ENCODE results near the gene HTR5A. TPM values are rescaled to one million over a fixed set of nuclear protein-coding genes. Genes with fewer than 3 reads are reported as not detected.

HTR5A gene
- total RNA-seq, 1 experiment from 2014 or later: not detected

DNA sequence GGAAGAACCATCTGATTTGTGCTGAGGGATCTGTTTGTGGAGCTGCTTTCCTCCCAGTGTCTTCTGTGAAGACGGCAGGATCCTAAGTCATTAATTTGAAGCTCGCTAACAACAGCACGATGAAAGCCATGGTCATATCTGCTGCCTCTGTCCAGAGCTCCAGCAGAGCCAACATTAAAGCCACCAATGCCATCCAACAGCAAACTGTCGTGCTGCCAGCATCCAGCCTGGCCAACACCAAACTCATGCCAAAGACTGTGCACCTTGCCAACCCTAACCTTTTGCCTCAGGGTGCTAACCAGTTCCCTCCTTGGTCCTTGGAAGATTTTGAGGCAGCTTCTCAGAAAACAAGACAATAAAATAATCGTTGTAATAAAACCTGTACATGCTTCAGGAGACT is 36.2 kb downstream of the HTR5A start:
- 0 out of 2 replicates have a peak, but pooled peaks cover 19% of the 10 kb centered on the region for H3K27me3 ChIP-seq (replicated peaks)
- DNase-seq (ENCODE audit: low read depth in 1 of 2, low spot score in 2 of 2): no peak

DNA sequence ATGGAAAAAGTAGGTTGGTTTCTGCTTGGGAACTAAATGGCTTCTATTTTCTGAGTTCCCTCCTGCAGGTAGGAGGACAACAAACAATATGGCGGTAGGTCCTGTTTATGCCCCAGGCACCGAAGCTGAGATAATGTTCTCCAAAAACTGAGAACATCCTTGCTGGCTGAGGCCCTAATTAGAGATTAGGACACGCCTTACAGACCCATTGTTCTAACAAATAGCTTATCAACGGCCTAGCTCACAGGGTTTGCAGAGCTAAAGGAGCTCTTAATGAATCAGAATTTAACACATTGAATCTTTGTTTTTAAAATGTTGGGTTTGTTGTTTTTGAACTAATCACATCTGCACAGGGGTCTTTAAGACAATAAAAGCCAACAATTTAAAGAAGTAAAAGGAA is 37.0 kb downstream of the HTR5A start:
- DNase-seq (ENCODE audit: low read depth in 1 of 2, low spot score in 2 of 2): no peak
- Histone ChIP-seq H3K36me3 (no peaks in the 10 kb centered on the region), H3K9me3 (replicated peaks) (no peaks in the 10 kb centered on the region), H3K27me3 (replicated peaks) (0 out of 2 replicates have a peak, but pooled peaks cover 19% of the 10 kb centered on the region), H3K4me1 (replicated peaks) (no peaks in the 10 kb centered on the region), H3K4me3 (no peak overlapping the region), H3K27ac (no peak overlapping the region)

More for the DNA sequence above, 36.2 kb downstream of the HTR5A start:
- Histone ChIP-seq H3K4me1 (replicated peaks) (no peaks in the 10 kb centered on the region), H3K27ac (no peak overlapping the region), H3K36me3 (no peaks in the 10 kb centered on the region), H3K4me3 (no peak overlapping the region), H3K9me3 (replicated peaks) (no peaks in the 10 kb centered on the region)

DNA sequence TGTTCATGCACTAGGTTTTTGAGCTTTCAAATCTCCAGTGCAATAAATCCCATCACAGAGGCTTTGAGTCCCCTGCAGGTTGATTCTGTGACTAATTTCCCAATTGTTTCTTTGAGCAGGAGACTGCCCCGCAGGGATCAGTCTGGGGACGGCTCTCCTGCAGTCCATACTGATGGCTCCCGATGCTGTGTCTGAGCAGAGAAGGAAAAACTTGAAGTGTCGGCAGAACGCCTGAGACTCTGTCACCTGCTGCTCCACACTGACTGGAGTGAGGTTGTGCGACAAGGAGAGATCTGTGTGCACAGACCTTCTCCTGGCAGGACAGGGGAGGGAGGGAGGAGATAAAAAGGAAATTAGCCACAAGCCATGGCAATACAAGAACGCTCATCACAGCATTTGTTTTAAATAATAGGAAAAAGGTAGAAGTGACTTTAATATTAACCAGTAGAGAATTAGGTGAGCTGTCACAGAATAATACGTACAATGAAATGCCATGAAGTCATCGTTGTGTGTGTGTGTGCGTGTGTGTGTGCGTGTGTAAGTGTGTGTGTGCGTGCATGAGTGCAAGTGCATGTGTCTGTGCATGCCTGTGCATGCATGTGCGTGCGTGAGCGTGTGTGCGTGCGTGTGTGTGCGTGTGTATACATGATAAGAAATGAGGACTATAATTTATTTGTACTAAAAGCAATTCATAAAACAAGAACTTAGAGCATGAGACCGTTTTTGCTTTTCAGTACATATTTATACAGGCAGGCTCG is 38.2 kb downstream of the HTR5A start:
- Histone ChIP-seq H3K9me3 (replicated peaks) (no peaks in the 10 kb centered on the region), H3K27me3 (replicated peaks) (peaks cover 19% of the 10 kb centered on the region; the same call in 1 of the 2 replicates), H3K4me1 (replicated peaks) (no peaks in the 10 kb centered on the region), H3K36me3 (no peaks in the 10 kb centered on the region), H3K4me3 (no peak overlapping the region), H3K27ac (no peak overlapping the region)
- no peak for DNase-seq (ENCODE audit: low read depth in 1 of 2, low spot score in 2 of 2)

DNA sequence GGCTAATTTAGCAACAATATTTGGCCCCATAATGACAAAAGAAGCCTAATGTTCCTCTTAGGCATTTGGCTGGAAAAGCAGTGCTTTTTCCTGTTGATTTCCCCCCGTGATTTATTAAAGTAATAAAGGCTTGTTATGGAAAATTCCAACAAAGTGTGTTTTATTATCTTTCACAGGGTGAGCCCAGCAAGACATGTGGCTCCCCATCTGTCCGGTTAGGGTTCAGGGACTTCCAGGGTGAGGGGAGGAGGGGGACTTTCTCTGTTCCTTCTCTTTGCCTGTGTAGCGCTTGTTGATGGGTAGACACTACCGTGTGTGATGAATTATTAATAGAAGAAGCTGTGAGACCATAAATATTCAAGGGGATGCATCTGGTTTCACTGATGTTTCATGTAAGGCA is 39.0 kb downstream of the HTR5A start:
- Histone ChIP-seq H3K9me3 (replicated peaks) (no peaks in the 10 kb centered on the region), H3K36me3 (no peaks in the 10 kb centered on the region), H3K27me3 (replicated peaks) (peaks cover 19% of the 10 kb centered on the region; the same call in 1 of the 2 replicates), H3K4me1 (replicated peaks) (no peaks in the 10 kb centered on the region), H3K27ac (no peak overlapping the region), H3K4me3 (no peak overlapping the region)
- no peak for DNase-seq (ENCODE audit: low read depth in 1 of 2, low spot score in 2 of 2)

DNA sequence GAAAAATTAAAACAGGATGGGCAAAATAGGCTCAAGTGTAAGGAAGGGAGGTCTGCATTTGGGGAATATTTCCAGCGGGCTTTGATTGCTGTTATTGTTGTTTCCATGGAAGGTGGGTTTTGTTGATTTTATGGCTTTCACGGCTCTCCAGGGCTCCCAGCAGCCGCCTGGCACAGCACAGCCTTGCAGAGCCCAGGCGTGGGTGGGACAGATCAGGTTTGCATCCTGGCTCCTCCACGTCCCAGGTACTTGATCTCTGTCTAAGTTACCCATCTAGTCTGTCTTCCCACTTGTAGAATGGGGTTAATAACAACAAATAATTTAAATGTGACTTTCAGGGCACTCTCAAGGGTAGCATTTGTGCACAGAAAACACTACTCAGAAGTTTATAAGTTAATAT is 45.2 kb downstream of the HTR5A start:
- Histone ChIP-seq H3K27ac (no peak overlapping the region), H3K4me1 (replicated peaks) (no peaks in the 10 kb centered on the region), H3K4me3 (no peak overlapping the region), H3K27me3 (replicated peaks) (peaks cover 5% of the 10 kb centered on the region), H3K9me3 (replicated peaks) (peaks cover 3% of the 10 kb centered on the region; the same call in 1 of the 2 replicates), H3K36me3 (no peaks in the 10 kb centered on the region)
- no peak for DNase-seq (ENCODE audit: low read depth in 1 of 2, low spot score in 2 of 2)

DNA sequence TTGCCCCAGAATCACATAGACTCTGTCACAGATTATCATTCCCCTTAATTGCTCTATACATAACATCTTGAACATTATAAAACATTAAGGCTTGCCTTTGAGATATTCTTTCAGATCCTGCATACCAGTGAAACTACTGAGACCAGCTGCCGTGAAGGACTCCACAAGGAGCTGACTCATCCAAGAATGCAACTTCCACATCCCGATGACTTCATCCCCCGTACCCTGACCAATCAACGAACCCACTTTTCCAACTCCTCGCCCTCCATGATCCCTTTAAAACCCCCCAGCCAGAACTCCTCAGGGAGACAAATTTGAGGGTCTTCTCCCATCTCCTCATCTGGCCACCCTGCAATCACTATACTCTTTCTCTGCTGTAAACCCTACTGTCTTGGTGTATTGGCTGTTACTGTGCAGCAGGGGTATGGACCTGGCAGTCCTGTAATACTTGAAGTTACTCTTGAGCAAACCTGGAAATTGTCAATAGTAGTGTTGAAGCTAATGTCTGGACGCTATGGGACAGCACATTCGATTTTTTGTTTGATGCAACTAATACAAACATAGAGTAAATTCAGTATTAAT is 49.8 kb downstream of the HTR5A start:
- Histone ChIP-seq H3K4me1 (replicated peaks) (no peaks in the 10 kb centered on the region), H3K27me3 (replicated peaks) (peaks cover 5% of the 10 kb centered on the region; the same call in 1 of the 2 replicates), H3K9me3 (replicated peaks) (peaks cover 3% of the 10 kb centered on the region; the same call in 1 of the 2 replicates), H3K27ac (no peak overlapping the region), H3K36me3 (no peaks in the 10 kb centered on the region), H3K4me3 (no peak overlapping the region)
- no peak for DNase-seq (ENCODE audit: low read depth in 1 of 2, low spot score in 2 of 2)

DNA sequence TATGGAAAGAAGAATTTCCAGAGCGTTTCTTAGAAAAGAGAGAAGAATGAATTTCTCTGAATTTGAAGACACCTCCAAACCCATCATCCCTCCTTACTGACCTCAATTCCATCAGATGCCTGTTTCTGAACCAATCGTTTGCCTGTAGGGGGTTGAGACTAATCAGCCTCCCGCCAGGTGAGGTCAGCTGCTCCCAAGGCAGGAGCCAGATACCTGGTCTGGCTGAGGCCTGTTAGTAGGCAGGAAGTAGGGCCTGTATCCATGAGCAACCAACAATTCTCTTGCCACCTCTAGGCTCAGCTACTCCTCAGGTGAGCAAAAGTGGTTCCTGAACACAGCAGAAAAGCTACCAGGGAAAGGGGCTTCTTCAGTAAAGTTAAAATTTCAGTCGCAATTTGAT is 50.3 kb downstream of the HTR5A start:
- H3K27me3 ChIP-seq (replicated peaks): peaks cover 5% of the 10 kb centered on the region; the same call in 1 of the 2 replicates
- H3K9me3 ChIP-seq (replicated peaks): peaks cover 3% of the 10 kb centered on the region; the same call in 1 of the 2 replicates
- no peak overlapping the region for H3K27ac ChIP-seq
- no peaks in the 10 kb centered on the region for H3K36me3 ChIP-seq
- H3K4me3 ChIP-seq: no peak overlapping the region
- no peaks in the 10 kb centered on the region for H3K4me1 ChIP-seq (replicated peaks)
- no peak for DNase-seq (ENCODE audit: low read depth in 1 of 2, low spot score in 2 of 2)

DNA sequence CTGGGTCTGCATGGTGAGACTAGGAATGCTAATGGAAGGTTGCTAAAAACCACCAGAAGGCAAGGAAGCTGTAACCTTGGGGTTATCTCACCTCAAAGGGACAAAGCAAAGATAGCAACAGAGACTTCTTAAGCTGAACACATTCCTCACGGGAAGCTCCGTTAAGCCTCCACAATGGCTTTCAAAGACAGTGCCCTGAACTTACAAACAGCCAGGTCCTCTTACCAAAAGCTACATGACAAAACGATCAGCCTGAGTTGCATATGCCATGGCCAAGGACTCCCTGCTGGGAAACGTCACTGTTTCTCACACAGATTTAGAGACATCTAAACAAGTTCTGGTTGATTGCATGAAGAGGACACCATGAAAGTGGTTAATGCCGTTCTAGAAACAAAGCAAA is 52.7 kb downstream of the HTR5A start:
- Histone ChIP-seq H3K9me3 (replicated peaks) (peaks cover 3% of the 10 kb centered on the region; the same call in 1 of the 2 replicates), H3K27ac (no peak overlapping the region), H3K36me3 (no peaks in the 10 kb centered on the region), H3K27me3 (replicated peaks) (no peaks in the 10 kb centered on the region), H3K4me1 (replicated peaks) (no peaks in the 10 kb centered on the region), H3K4me3 (no peak overlapping the region)
- DNase-seq (ENCODE audit: low read depth in 1 of 2, low spot score in 2 of 2): no peak

DNA sequence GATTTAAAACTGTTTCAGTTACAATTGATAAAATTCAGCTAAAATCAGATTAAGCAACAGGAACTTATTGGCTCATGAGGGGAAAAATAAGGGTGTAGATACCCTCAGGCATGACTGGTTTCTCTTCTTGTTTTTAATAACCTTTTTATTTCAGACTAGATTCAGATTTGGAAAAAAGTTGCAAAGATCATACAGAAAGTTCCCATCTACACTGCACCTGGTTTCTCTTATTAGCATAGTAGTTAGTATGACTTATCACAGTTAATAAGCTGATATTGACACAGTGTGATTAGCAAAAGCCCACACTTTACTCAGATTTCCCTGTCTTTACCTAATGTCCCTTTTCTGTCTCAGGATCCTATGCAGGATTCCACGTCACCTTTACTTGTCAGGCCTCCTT is 53.3 kb downstream of the HTR5A start:
- Histone ChIP-seq H3K27me3 (replicated peaks) (no peaks in the 10 kb centered on the region), H3K27ac (no peak overlapping the region), H3K9me3 (replicated peaks) (peaks cover 3% of the 10 kb centered on the region; the same call in 1 of the 2 replicates), H3K4me1 (replicated peaks) (no peaks in the 10 kb centered on the region), H3K4me3 (no peak overlapping the region), H3K36me3 (no peaks in the 10 kb centered on the region)
- DNase-seq (ENCODE audit: low read depth in 1 of 2, low spot score in 2 of 2): no peak

DNA sequence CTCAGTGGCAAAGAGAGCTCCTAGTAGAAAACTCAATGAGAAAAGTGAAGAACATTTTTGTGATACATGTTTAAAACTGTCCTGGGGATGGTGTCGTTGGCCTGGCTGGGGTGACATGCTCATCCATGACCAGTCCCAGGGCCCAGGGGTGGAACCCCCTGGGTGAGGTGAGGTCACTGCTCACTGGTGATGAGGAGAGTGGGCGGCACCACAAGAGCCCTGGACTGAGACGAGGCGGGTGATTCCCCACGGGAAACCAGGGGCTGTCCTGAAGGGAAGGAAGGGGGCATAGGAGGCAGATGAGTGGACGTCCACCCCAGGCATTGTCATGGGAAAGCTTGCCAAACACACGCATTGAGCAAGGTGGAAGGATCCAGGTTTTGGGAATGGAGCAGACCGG is 54.6 kb downstream of the HTR5A start:
- no peak overlapping the region for H3K4me3 ChIP-seq
- H3K9me3 ChIP-seq (replicated peaks): peaks cover 3% of the 10 kb centered on the region; the same call in 1 of the 2 replicates
- DNase-seq (ENCODE audit: low read depth in 1 of 2, low spot score in 2 of 2): no peak
- no peak overlapping the region for H3K27ac ChIP-seq
- H3K4me1 ChIP-seq (replicated peaks): no peaks in the 10 kb centered on the region
- no peaks in the 10 kb centered on the region for H3K27me3 ChIP-seq (replicated peaks)
- no peaks in the 10 kb centered on the region for H3K36me3 ChIP-seq

DNA sequence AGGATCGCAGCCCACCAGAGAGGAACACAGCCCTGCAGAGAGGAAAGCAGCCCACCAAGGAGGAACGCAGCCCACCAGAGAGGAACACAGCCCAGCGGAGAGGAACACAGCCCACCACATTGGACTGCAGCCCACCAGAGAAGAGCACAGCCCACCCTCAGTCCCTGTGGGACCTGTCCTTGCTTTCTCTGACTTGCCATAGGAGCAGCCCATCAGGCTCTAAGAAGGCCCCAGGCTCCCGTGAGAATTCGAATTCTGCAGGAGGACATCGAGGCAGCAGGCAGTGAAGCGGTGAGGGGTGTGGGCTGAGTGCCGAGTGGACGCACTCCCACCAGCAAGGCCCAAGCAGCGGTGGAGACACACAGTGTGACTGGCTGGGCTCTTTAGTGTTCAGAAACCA is 59.1 kb downstream of the HTR5A start:
- no peak overlapping the region for H3K4me3 ChIP-seq
- DNase-seq (ENCODE audit: low read depth in 1 of 2, low spot score in 2 of 2): no peak
- H3K27ac ChIP-seq: no peak overlapping the region
- H3K36me3 ChIP-seq: no peaks in the 10 kb centered on the region
- no peaks in the 10 kb centered on the region for H3K4me1 ChIP-seq (replicated peaks)
- no peaks in the 10 kb centered on the region for H3K9me3 ChIP-seq (replicated peaks)
- no peaks in the 10 kb centered on the region for H3K27me3 ChIP-seq (replicated peaks)

DNA sequence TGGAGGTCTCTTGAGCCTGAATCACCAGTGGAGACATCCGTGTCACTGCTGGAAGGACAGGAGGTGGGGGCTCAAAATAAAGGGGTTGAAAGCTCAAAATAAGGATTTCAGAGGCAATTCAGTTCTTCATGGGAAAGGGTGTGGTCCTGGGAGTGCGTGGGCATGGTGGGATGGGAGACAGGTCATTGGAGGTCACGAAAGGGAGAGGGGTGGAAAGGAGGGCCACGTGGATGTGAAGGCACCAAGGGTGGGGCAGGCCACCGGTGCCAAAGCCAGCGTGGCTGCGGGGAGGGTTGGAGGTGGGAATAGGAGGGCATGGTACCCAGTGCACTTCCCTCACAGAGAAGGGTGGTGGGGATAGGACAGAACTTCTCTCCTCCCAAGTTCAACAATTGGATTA is 59.7 kb downstream of the HTR5A start:
- H3K27me3 ChIP-seq (replicated peaks): no peaks in the 10 kb centered on the region
- no peak overlapping the region for H3K4me3 ChIP-seq
- DNase-seq (ENCODE audit: low read depth in 1 of 2, low spot score in 2 of 2): no peak
- no peak overlapping the region for H3K27ac ChIP-seq
- no peaks in the 10 kb centered on the region for H3K9me3 ChIP-seq (replicated peaks)
- H3K36me3 ChIP-seq: no peaks in the 10 kb centered on the region
- H3K4me1 ChIP-seq (replicated peaks): no peaks in the 10 kb centered on the region

DNA sequence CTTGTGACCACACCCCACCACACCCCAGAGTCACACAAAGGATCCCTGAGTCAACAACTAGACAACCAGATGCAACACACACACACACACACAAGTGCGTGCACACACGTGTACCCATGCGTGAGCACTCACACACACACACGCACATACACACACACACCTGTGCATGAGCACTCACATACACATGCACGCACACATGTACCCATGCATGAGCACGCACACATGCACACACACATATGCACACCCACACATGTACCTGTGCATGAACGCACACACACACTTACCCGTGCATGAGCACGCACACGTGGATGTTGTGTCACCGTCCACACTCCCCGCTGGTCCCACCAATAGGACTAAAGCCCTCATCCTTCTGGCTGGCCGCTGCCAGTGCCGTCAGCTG is 60.4 kb downstream of the HTR5A start:
- H3K27ac ChIP-seq: no peak overlapping the region
- no peaks in the 10 kb centered on the region for H3K36me3 ChIP-seq
- no peaks in the 10 kb centered on the region for H3K4me1 ChIP-seq (replicated peaks)
- H3K9me3 ChIP-seq (replicated peaks): no peaks in the 10 kb centered on the region
- no peaks in the 10 kb centered on the region for H3K27me3 ChIP-seq (replicated peaks)
- DNase-seq (ENCODE audit: low read depth in 1 of 2, low spot score in 2 of 2): no peak
- H3K4me3 ChIP-seq: no peak overlapping the region

DNA sequence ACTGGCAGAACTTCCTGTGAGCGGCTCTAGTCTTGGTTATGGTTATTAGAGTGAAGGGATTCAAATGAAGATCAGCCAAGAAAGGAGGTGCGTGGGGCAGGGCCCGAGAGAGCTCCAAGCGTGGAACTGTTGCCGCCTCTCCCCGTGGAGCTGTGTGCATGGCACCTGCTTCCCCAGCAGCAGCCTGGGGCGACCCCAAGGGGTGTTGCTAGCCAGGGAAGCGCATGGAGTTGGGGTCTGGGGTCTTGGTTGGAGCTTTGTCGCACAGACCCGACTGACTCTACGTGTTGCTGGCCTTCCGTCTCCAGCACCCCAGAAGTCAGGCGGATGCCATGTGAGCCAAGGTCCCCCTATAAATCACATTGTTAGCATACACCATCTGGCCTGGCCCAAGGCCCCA is 61.0 kb downstream of the HTR5A start:
- Histone ChIP-seq H3K4me3 (no peak overlapping the region), H3K27me3 (replicated peaks) (no peaks in the 10 kb centered on the region), H3K36me3 (no peaks in the 10 kb centered on the region), H3K27ac (no peak overlapping the region), H3K9me3 (replicated peaks) (no peaks in the 10 kb centered on the region), H3K4me1 (replicated peaks) (no peaks in the 10 kb centered on the region)
- DNase-seq (ENCODE audit: low read depth in 1 of 2, low spot score in 2 of 2): no peak

Measured in SJSA1 (cell line).